GM23338 (cell line): Measurements from ENCODE around the gene TLNRD1. TPM values are rescaled to one million over a fixed set of nuclear protein-coding genes. Genes with fewer than 3 reads are reported as not detected.

ENCODE experiments used
- ATAC-seq: fragments of 200-7000 bp; cut with Tn5 transposase; 3 replicates; pipeline ENCODE4 v1.9.1; 2020
- DNase-seq: peaks from one replicate; pipeline ENCODE4 v3.0.0-alpha.2; 2015; ENCODE audit warnings: low spot score
- H2AFZ ChIP-seq: fragments of 200-600 bp; sonication (generic); 2 replicates; pipeline ENCODE4 v1.8.0; 2016; ENCODE audit warnings: antibody characterized with exemption, mild to moderate bottlenecking, moderate library complexity
- H3F3A ChIP-seq: fragments of 200-600 bp; sonication (generic); replicated peaks from 2 replicates; pipeline ENCODE4 v1.8.0; 2017; ENCODE audit warnings: antibody characterized with exemption, mixed run types, low read depth
- H3K27ac ChIP-seq: fragments of 200-600 bp; sonication (generic); 2 replicates; pipeline ENCODE4 v1.6.1; 2016; ENCODE audit warnings: low read depth
- H3K27me3 ChIP-seq: fragments of 200-600 bp; sonication (generic); 2 replicates; pipeline ENCODE4 v1.8.0; 2016; ENCODE audit warnings: mild to moderate bottlenecking, mixed run types, moderate library complexity; ENCODE audit not compliant: insufficient read depth
- H3K36me3 ChIP-seq: fragments of 200-600 bp; sonication (generic); 2 replicates; pipeline ENCODE4 v1.8.0; 2016; ENCODE audit warnings: mild to moderate bottlenecking; ENCODE audit not compliant: insufficient read depth
- H3K4me1 ChIP-seq: fragments of 200-600 bp; sonication (generic); 2 replicates; pipeline ENCODE4 v1.8.0; 2016; ENCODE audit warnings: mild to moderate bottlenecking, moderate library complexity; ENCODE audit not compliant: insufficient read depth
- H3K4me2 ChIP-seq: fragments of 200-600 bp; sonication (generic); 2 replicates; pipeline ENCODE4 v1.7.1; 2017; ENCODE audit warnings: mixed run types
- H3K4me3 ChIP-seq: fragments of 200-600 bp; sonication (generic); 2 replicates; pipeline ENCODE4 v1.6.1; 2016; ENCODE audit warnings: mixed run types
- H3K79me2 ChIP-seq: fragments of 200-600 bp; sonication (generic); replicated peaks from 2 replicates; pipeline ENCODE4 v1.8.0; 2017; ENCODE audit warnings: mild to moderate bottlenecking; ENCODE audit not compliant: insufficient read depth
- H3K9me2 ChIP-seq: fragments of 200-600 bp; sonication (generic); 2 replicates; pipeline ENCODE4 v1.8.0; 2017; ENCODE audit not compliant: insufficient read depth
- H4K20me1 ChIP-seq: fragments of 200-600 bp; sonication (generic); replicated peaks from 2 replicates; pipeline ENCODE4 v1.8.0; 2017; ENCODE audit warnings: mild to moderate bottlenecking; ENCODE audit not compliant: insufficient read depth
- H3K27ac Mint-ChIP-seq: 2 replicates; pipeline ENCODE4 v1.8.0; 2020; ENCODE audit warnings: inconsistent platforms, mild to moderate bottlenecking, moderate library complexity, mixed read lengths
- H3K27me3 Mint-ChIP-seq: 3 replicates; pipeline ENCODE4 v1.8.0; 2022; ENCODE audit warnings: low read depth, mild to moderate bottlenecking, moderate library complexity, mixed read lengths, inconsistent platforms; ENCODE audit not compliant: insufficient read depth, poor library complexity
- H3K36me3 Mint-ChIP-seq: 3 replicates; pipeline ENCODE4 v1.8.0; 2021; ENCODE audit warnings: low read depth, mild to moderate bottlenecking, inconsistent platforms, moderate library complexity, mixed read lengths
- H3K4me1 Mint-ChIP-seq: 3 replicates; pipeline ENCODE4 v1.8.0; 2020; ENCODE audit warnings: mild to moderate bottlenecking, inconsistent platforms, mixed read lengths
- H3K4me3 Mint-ChIP-seq: 3 replicates; pipeline ENCODE4 v1.8.0; 2021; ENCODE audit warnings: moderate library complexity, mild to moderate bottlenecking, inconsistent platforms, mixed read lengths
- H3K9me3 Mint-ChIP-seq: 3 replicates; pipeline ENCODE4 v1.8.0; 2020; ENCODE audit warnings: moderate library complexity, mild to moderate bottlenecking, inconsistent platforms, mixed read lengths
- CREB1 ChIP-seq: fragments of 250-450 bp; sonication (Bioruptor Pico); IDR thresholded peaks from 2 replicates; pipeline ENCODE4 v1.5.0; 2020; ENCODE audit warnings: low read depth, mild to moderate bottlenecking, moderate library complexity
- CTCF ChIP-seq, 2 experiments: fragments of 200-600 bp in 1 of 2; sonication (generic) in 1 of 2; conservative IDR thresholded peaks; 2 replicates each; pipeline versions ENCODE4 v1.5.1 to v1.6.1; 2016 to 2017; ENCODE audit warnings: antibody characterized with exemption in 2 of 2, low read depth in 2 of 2, mild to moderate bottlenecking in 2 of 2, moderate library complexity in 1 of 2
- EZH2phosphoT487 ChIP-seq: fragments of 200-600 bp; sonication (generic); IDR thresholded peaks from one replicate; pipeline ENCODE4 v1.8.1; 2018; ENCODE audit warnings: antibody characterized with exemption; ENCODE audit not compliant: unreplicated experiment
- NANOG ChIP-seq: IDR thresholded peaks from 2 replicates; pipeline ENCODE4 v1.6.1; 2016; ENCODE audit warnings: antibody characterized with exemption, borderline replicate concordance
- POLR2AphosphoS5 ChIP-seq: IDR thresholded peaks from 2 replicates; pipeline ENCODE4 v1.6.1; 2016; ENCODE audit warnings: antibody characterized with exemption, low read depth
- ZNF331 ChIP-seq: fragments of 250-450 bp; sonication (Bioruptor Pico); IDR thresholded peaks from 2 replicates; pipeline ENCODE4 v1.5.0; 2020; ENCODE audit warnings: low read depth, mild to moderate bottlenecking, moderate library complexity
- ZNF462 ChIP-seq: fragments of 250-450 bp; sonication (Bioruptor Pico); IDR thresholded peaks from 2 replicates; pipeline ENCODE4 v1.5.0; 2020; ENCODE audit warnings: mild to moderate bottlenecking, moderate library complexity
- polyA plus RNA-seq: library from polyadenylated mRNA; unstranded; fragments of >200 nt; fragmentation: Nextera tagmentation; extraction: Ambion mirVana; gene quantifications from 2 replicates; pipeline ENCODE4 v1.2.1, GENCODE V29; 2016
- total RNA-seq: library from RNA; depleted of rRNA; stranded (reverse); fragments of >200 nt; shearing (Covaris generic); gene quantifications from 2 replicates; pipeline ENCODE4 v1.2.3, GENCODE V29; 2014

TLNRD1 gene
- total and polyA plus RNA-seq, 2 experiments from 2014 or later = 6.7 to 27.3 TPM

DNA sequence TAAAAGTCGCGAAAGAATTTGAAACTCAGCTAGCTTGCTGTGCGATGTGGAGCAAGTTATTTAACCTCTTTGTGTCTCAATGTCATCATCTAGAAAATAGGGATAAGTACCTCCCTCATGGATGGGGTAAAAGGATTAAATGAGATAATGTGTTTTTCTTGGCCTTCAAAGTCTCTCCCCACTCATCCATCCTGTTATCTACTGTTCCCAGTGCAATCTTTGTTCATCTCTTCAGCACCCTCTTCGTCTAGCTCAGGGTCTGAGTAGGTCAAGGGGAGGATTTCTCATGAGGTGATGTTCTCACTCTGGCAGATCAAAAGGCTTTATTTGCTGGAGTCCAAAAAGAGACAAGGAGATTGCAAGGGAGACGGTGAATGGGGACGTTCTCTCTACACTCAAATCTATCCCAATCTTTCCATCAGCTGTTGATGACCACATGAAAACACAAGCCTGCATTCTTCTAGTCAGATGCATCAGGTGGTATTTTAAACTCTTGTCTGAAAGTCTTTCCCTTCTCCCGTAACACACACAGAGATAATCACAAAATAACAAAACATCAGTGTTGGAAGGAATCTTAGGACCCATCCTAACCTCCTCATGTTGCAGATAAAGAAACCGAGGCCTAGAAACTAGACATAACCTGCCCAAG, 12.5 kb upstream of the TLNRD1 start:
- no peak overlapping the region for H2AFZ ChIP-seq
- DNase-seq = no peak
- TF ChIP-seq EZH2phosphoT487 (no peak), POLR2AphosphoS5 (no peak), CTCF (conservative IDR thresholded peaks at IDR 0.05; ENCODE audit: low read depth in 2 of 2) (no peak), CREB1 (no peak), NANOG (no peak), ZNF331 (CRISPR knock-in tag) (no peak)
- H3F3A ChIP-seq = no peaks in the 10 kb centered on the region
- ATAC-seq = no peak
- peaks cover 62% of the 10 kb centered on the region for H3K79me2 ChIP-seq
- no peaks in the 10 kb centered on the region for H3K36me3 ChIP-seq
- H3K27ac ChIP-seq = no peak overlapping the region; the same call in 1 of the 2 replicates
- peaks cover 42% of the 10 kb centered on the region for H3K4me1 ChIP-seq
- peak overlapping the region; percentile 100 for H3K4me2 ChIP-seq
- peaks cover 35% of the 10 kb centered on the region for H3K4me1 Mint-ChIP-seq
- H3K27me3 ChIP-seq = no peaks in the 10 kb centered on the region
- H3K27me3 Mint-ChIP-seq = peaks cover 7% of the 10 kb centered on the region
- peak overlapping the region; percentile 99 for H3K4me3 ChIP-seq
- peak overlapping the region; percentile 97 for H3K4me3 Mint-ChIP-seq
- no peaks in the 10 kb centered on the region for H3K9me3 Mint-ChIP-seq
- no peaks in the 10 kb centered on the region; the same call in 2 of the 3 replicates for H3K36me3 Mint-ChIP-seq
- no peak overlapping the region for H3K27ac Mint-ChIP-seq
- H4K20me1 ChIP-seq = peaks cover 36% of the 10 kb centered on the region
- no peaks in the 10 kb centered on the region for H3K9me2 ChIP-seq

DNA sequence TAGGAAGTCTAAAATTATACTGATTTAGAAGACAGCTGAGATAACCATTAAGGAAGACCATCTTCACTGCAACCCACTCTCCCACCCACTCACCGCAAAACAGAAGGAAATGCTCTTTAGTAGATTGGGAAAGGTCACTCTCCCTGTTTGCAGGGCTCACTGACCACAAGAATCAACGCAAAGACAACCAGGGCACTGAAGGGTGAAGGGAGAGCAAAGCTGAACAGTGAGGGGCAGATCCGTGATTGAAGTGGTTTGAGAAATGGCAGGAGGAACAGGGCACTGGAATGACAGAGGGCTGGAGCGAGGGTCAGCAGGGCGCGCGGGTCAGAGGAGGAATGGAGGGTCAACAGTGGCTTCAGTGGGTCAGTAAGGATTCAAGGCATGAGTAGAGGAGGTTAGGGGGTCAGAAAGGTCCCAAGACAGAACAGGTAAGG, 11.6 kb upstream of the TLNRD1 start:
- Histone ChIP-seq H3K4me1 (peaks cover 42% of the 10 kb centered on the region), H3K79me2 (peaks cover 54% of the 10 kb centered on the region), H4K20me1 (peaks cover 32% of the 10 kb centered on the region), H3F3A (no peaks in the 10 kb centered on the region), H3K36me3 (no peaks in the 10 kb centered on the region), H3K4me3 (peak overlapping the region; percentile 99), H3K4me2 (peak overlapping the region; percentile 100), H3K27me3 (no peaks in the 10 kb centered on the region), H2AFZ (peak overlapping the region; percentile 66; the same call in 1 of the 2 replicates), H3K9me2 (no peaks in the 10 kb centered on the region), H3K27ac (peak overlapping the region; percentile 90)
- Mint-ChIP-seq H3K4me3 (peak overlapping the region; percentile 97), H3K4me1 (peaks cover 35% of the 10 kb centered on the region), H3K27me3 (peaks cover 7% of the 10 kb centered on the region), H3K36me3 (no peaks in the 10 kb centered on the region; the same call in 2 of the 3 replicates), H3K27ac (peak overlapping the region; percentile 99), H3K9me3 (no peaks in the 10 kb centered on the region)
- DNase-seq (no peak), ATAC-seq (peak; percentile 57)
- TF ChIP-seq POLR2AphosphoS5 (no peak), ZNF462 (CRISPR knock-in tag) (no peak), NANOG (no peak)
